ENCODE measurements around the gene PCNX1.

Gene PCNX1

GRCh38 chr14:71163050-71163841, 256.0 kb downstream of the PCNX1 start:
- Histone ChIP-seq H3K36me3 (ENCODE audit: control insufficient read depth, insufficient read depth, low read length) (no peaks in the 10 kb centered on the region), H3K27ac (ENCODE audit: low read depth, low read length) (no peak overlapping the region), H3K9ac (ENCODE audit: low read length) (no peak overlapping the region), H3K27me3 (ENCODE audit: control insufficient read depth, insufficient read depth, low read length) (no peaks in the 10 kb centered on the region), H3K4me3 (ENCODE audit: low read length) (no peak overlapping the region), H3K4me1 (ENCODE audit: control insufficient read depth, insufficient read depth, low read length) (no peaks in the 10 kb centered on the region)

DNA sequence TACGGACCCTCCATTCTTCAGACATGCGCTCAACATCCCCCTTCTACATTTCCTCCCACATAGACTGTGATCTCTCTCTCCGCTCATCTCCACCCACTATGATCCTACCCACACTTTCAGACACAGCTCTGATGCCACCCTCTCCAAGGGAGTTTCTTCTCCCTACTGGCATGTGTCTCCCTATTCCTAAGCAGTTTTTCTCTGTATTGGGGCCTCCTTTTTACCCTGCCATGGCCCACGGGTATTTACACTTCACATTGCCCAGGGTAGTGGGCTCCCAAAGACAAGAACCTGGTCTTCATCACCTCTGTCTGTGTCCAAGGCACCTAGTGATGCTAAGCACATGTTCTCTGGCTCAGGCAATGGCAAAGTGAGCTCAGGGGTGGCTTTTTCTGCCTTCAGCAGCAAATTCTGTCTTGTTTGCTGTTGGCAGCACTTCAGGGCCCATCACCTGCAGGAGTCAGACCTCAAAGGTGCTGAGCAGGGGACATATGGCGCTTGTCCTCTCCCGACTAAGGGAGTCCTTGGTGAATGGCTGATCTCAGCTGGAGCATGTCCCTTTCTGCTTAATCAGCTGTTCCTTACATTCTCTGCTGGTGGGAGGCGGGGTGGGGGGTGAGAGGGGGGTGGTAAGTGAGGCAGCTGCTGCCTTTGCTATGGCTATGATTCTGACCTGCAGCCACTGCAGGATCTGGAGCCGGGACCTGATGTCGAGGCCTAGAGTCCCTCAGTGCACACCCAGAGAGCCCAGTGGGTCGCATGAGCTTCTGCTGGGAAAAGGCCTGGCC, 256.8 kb downstream of the PCNX1 start:
- no peak overlapping the region for H3K4me3 ChIP-seq (ENCODE audit: low read length)
- no peaks in the 10 kb centered on the region for H3K4me1 ChIP-seq (ENCODE audit: control insufficient read depth, insufficient read depth, low read length)
- no peaks in the 10 kb centered on the region for H3K36me3 ChIP-seq (ENCODE audit: control insufficient read depth, insufficient read depth, low read length)
- no peak overlapping the region for H3K27ac ChIP-seq (ENCODE audit: low read depth, low read length)
- no peak overlapping the region for H3K9ac ChIP-seq (ENCODE audit: low read length)
- H3K27me3 ChIP-seq (ENCODE audit: control insufficient read depth, insufficient read depth, low read length), result no peaks in the 10 kb centered on the region
